Ovary (tissue), 9 donors: ENCODE measurements around the gene AQP5. TPM values are rescaled to one million over a fixed set of nuclear protein-coding genes. Genes with fewer than 3 reads are reported as not detected.

Experiments used
- DNase-seq, 5 donors: peaks; one replicate each; pipeline ENCODE4 v3.0.0-alpha.2; 2019 to 2020
- H3K27ac ChIP-seq, 2 donors: fragments of 200-600 bp; one replicate each; pipeline versions ENCODE4 v1.5.1 to v1.8.0; 2019 to 2022
- H3K27me3 ChIP-seq: fragments of 200-600 bp; one replicate; pipeline ENCODE4 v1.8.0; 2022
- H3K36me3 ChIP-seq: fragments of 200-600 bp; sonication (generic); one replicate; pipeline ENCODE4 v1.5.1; 2019
- H3K4me1 ChIP-seq: one replicate; pipeline ENCODE4 v1.8.1; 2013; ENCODE audit warnings: mild to moderate bottlenecking, moderate library complexity; ENCODE audit not compliant: insufficient read depth
- H3K4me3 ChIP-seq: fragments of 200-600 bp; sonication (generic); one replicate; pipeline ENCODE4 v1.5.1; 2017
- H3K9me3 ChIP-seq, 2 donors: fragments of 200-600 bp in 1 of 2; sonication (generic) in 1 of 2; one replicate each; pipeline versions ENCODE4 v1.5.1 to v1.8.1; 2013 to 2019; ENCODE audit warnings: mild to moderate bottlenecking in 1 of 2, moderate library complexity in 1 of 2
- CTCF ChIP-seq, 3 donors: fragments of 450-650 bp in 2 of 3; fragments of 200-600 bp in 1 of 3; IDR thresholded peaks; one replicate each; pipeline versions ENCODE4 v1.5.1 to v1.8.0; 2016 to 2022; ENCODE audit warnings: antibody characterized with exemption in 3 of 3, mild to moderate bottlenecking in 1 of 3
- EP300 ChIP-seq: sonication (generic); formaldehyde crosslinking; IDR thresholded peaks from one replicate; pipeline ENCODE4 v1.6.1; 2017; ENCODE audit warnings: antibody characterized with exemption
- POLR2A ChIP-seq: fragments of 450-650 bp; IDR thresholded peaks from one replicate; pipeline ENCODE4 v1.6.1; 2017; ENCODE audit warnings: antibody characterized with exemption, mild to moderate bottlenecking, moderate library complexity
- whole genome bisulfite sequencing, 3 donors: extraction: QIAGEN DNeasy Blood & Tissue Kit in 1 of 3; methylation state at CpG; one replicate each; pipeline versions ENCODE4 v1.1.5 to v1.1.7; 2013 to 2017; 5-methylcytosine and 5-hydroxymethylcytosine counted together
- intact Hi-C, 4 donors: fragments of 100-400 bp; cut with DNase I; formaldehyde crosslinking; loops; one replicate each; pipeline versions ENCODE4 v1.11.0 to v1.15.1; 2022 to 2023
- polyA plus RNA-seq, 2 donors: library from polyadenylated mRNA; stranded (reverse); fragments of 200-250 nt in 1 of 2; fragments of 350-450 nt in 1 of 2; fragmentation: Illumina TruSeq in 1 of 2; extraction: RNeasy Lipid Tissue Mini Kit (QIAGEN cat#74804) in 1 of 2; gene quantifications; one replicate each; pipeline ENCODE4 v1.2.3, GENCODE V29; 2013 to 2014
- total RNA-seq, 7 donors: library from RNA; depleted of rRNA in 2 of 7; stranded (reverse); fragments of >200 nt in 2 of 7; fragmentation: NEBNext Ultra II Directional in 3 of 7; extraction: Animal tissue kit (Norgen Biotek cat#: 25700) in 3 of 7; gene quantifications; one replicate each; pipeline versions ENCODE4 v1.1.0 to v1.2.4, GENCODE V29; 2016 to 2023
- donor health status: DM: no; HTN: no; CAD: no; lungs with moderate emphysema.
- donor health status: DM: no; HTN: no; CAD: no.
- donor health status: Bipolar disorder and iron deficiency.
- donor health status: DM: yes; HTN: yes; CAD: no.
- donor health status: DM: no; HTN: no; CAD: no.
- donor health status: DM: yes; HTN: yes; CAD: no.

AQP5 gene
- total and polyA plus RNA-seq, 9 donors: 0.12 to 0.92 (median 0.50) TPM; not detected in 4

DNA sequence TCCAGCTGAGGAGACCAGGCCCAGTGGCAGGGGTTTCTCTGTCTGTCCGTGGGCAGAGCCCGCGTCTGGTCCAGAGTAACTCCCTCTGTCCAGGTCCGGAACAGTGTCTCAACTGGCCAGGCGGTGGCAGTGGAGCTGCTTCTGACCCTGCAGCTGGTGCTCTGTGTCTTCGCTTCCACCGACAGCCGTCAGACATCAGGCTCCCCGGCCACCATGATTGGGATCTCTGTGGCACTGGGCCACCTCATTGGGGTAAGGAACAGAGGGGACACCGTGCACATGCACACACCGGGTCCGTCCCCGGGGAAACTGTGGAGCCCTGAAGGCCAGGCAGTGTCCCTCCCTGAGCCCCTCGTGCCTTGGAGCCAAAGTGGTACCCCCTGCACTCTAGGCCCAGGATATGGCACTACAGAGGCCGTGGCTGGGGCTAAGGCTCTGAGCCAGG is 12.6 kb downstream of the AQP5 start:
- peak; percentile 40 to 68 (median 58) for DNase-seq
- Histone ChIP-seq H3K9me3 (no peaks in the 10 kb centered on the region), H3K4me3 (no peak overlapping the region), H3K27ac (no peak overlapping the region), H3K4me1 (peaks cover 8% of the 10 kb centered on the region), H3K36me3 (no peaks in the 10 kb centered on the region), H3K27me3 (no peaks in the 10 kb centered on the region)
- TF ChIP-seq POLR2A (no peak), EP300 (no peak), CTCF (IDR thresholded peaks at IDR 0.05) (peak in 1 of 3 donors; percentile 29)
- intact Hi-C loops: loop anchor here in 2 of 4 donors (5.0 kb wide), 2 partner anchors 78 to 93 kb away; no protein-coding TSS in a partner anchor
- WGBS, 3 donors: 27 to 31% (median 30%) methylated on average over 15 of the region's 15 CpGs

DNA sequence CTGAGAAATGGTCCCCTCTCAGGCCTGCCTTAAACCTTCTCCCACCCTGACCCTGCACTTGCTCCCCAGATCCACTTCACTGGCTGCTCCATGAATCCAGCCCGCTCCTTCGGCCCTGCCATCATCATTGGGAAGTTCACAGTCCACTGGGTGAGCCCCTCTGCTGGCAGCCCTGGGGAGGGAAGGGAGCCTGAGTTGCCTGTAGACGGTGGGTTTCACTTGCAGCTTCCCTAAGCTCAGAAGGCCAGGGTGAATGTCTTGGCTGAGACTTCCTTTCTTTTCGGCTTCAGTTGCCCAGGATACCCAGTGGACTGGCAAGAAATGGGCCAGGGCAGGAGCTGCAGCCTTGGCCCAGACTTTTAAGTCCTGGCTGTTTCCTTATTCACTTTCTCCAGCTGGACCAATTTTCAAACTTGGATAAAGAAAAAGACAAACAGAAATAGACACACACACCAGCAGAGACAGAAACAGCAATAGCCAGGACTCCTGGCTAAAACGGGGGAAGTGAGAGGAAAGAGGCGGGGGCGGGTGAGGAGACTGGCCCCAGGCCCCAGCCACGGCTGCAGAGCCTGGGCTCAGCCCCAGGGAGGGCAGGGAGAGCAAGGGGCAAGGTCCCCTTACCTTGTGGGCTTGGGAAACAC is 13.1 kb downstream of the AQP5 start:
- intact Hi-C loops: loop anchor here in 2 of 4 donors (5.0 kb wide), 2 partner anchors 78 to 93 kb away; no protein-coding TSS in a partner anchor
- Histone ChIP-seq H3K4me3 (no peak overlapping the region), H3K27me3 (no peaks in the 10 kb centered on the region), H3K4me1 (peaks cover 8% of the 10 kb centered on the region), H3K27ac (no peak overlapping the region), H3K36me3 (no peaks in the 10 kb centered on the region), H3K9me3 (no peaks in the 10 kb centered on the region)
- TF ChIP-seq EP300 (no peak), POLR2A (no peak), CTCF (IDR thresholded peaks at IDR 0.05) (no peak)
- 21 to 22% (median 22%) methylated on average over 8 of the region's 8 CpGs for WGBS, 3 donors
- DNase-seq: no peak

- Histone ChIP-seq H3K27me3 (no peaks in the 10 kb centered on the region), H3K4me3 (no peak overlapping the region), H3K36me3 (no peaks in the 10 kb centered on the region), H3K4me1 (peaks cover 8% of the 10 kb centered on the region), H3K27ac (no peak overlapping the region), H3K9me3 (no peaks in the 10 kb centered on the region)
- 37 to 49% (median 48%) methylated on average over 17 of the region's 17 CpGs for WGBS, 3 donors
- DNase-seq: no peak
- intact Hi-C loops: no loop called here
- TF ChIP-seq POLR2A (no peak), EP300 (no peak), CTCF (IDR thresholded peaks at IDR 0.05) (no peak)
Observed at GRCh38 chr12:49975318-49975761, 13.7 kb downstream of the AQP5 start.

GRCh38 chr12:49976557-49976956 is 14.9 kb downstream of the AQP5 start:
- TF ChIP-seq POLR2A (no peak), EP300 (no peak), CTCF (IDR thresholded peaks at IDR 0.05) (no peak)
- Histone ChIP-seq H3K27ac (no peak overlapping the region), H3K36me3 (no peaks in the 10 kb centered on the region), H3K27me3 (no peaks in the 10 kb centered on the region), H3K9me3 (no peaks in the 10 kb centered on the region), H3K4me3 (no peak overlapping the region), H3K4me1 (peaks cover 8% of the 10 kb centered on the region)
- intact Hi-C loops: no loop called here
- WGBS, 3 donors: 91 to 97% (median 96%) methylated on average over 2 of the region's 2 CpGs
- DNase-seq: no peak
